Uterus (tissue), 2 donors: ENCODE results near the gene IQSEC2.

Experiments used
- CTCF ChIP-seq, 4 experiments: fragments of 200-600 bp in 2 of 4; fragments of 450-650 bp in 2 of 4; sonication (generic) in 2 of 4; IDR thresholded peaks; one replicate each; pipeline ENCODE4 v1.5.1; 2016 to 2019; ENCODE audit warnings: antibody characterized with exemption in 4 of 4, mild to moderate bottlenecking in 2 of 4, moderate library complexity in 1 of 4
- POLR2A ChIP-seq, 2 donors: fragments of 450-650 bp; IDR thresholded peaks; one replicate each; pipeline ENCODE4 v1.6.1; 2016; ENCODE audit warnings: antibody characterized with exemption in 2 of 2, mild to moderate bottlenecking in 1 of 2, moderate library complexity in 1 of 2

- TF ChIP-seq CTCF (IDR thresholded peaks at IDR 0.05) (no peak), POLR2A (IDR thresholded peaks at IDR 0.05) (no peak)
Observed at GRCh38 chrX:53330331-53330730, 48.9 kb upstream of the IQSEC2 start.
